Breast epithelium (tissue), 4 donors: Measurements from ENCODE around the gene GGT1. TPM values are rescaled to one million over a fixed set of nuclear protein-coding genes. Genes with fewer than 3 reads are reported as not detected.
A peak's percentile ranks its signal among the peaks of the same experiment; 100 is the strongest.
"Not testable (repeated sequence)": the region's sequence is repeated elsewhere in the genome, so short reads cannot be mapped to it uniquely, and the experiment has no call there.

Experiments
- DNase-seq, 2 donors: peaks; one replicate each; pipeline ENCODE4 v3.0.0-alpha.2; 2019; ENCODE audit warnings: low spot score in 2 of 2
- H3K27ac ChIP-seq, 2 donors: fragments of 200-600 bp; sonication (generic) in 1 of 2; one replicate each; pipeline ENCODE4 v1.5.1; 2016 to 2019; ENCODE audit warnings: mild to moderate bottlenecking in 1 of 2
- H3K27me3 ChIP-seq, 2 donors: fragments of 200-600 bp; sonication (generic) in 1 of 2; one replicate each; pipeline versions ENCODE4 v1.5.1 to v1.6.0; 2017 to 2019; ENCODE audit warnings: control low read depth in 1 of 2, mild to moderate bottlenecking in 1 of 2
- H3K36me3 ChIP-seq: fragments of 200-600 bp; one replicate; pipeline ENCODE4 v1.5.1; 2019
- H3K4me1 ChIP-seq, 2 donors: fragments of 200-600 bp; sonication (generic); one replicate each; pipeline ENCODE4 v1.5.1; 2016 to 2019; ENCODE audit warnings: control low read depth in 1 of 2
- H3K4me3 ChIP-seq, 3 donors: fragments of 200-600 bp; sonication (generic); 1 replicate in 2 of 3; 2 replicates in 1 of 3; pipeline ENCODE4 v1.5.1; 2016 to 2019; ENCODE audit warnings: mild to moderate bottlenecking in 3 of 3, moderate library complexity in 2 of 3
- H3K9me3 ChIP-seq, 2 donors: fragments of 200-600 bp; sonication (generic) in 1 of 2; one replicate each; pipeline ENCODE4 v1.5.1; 2016 to 2019; ENCODE audit warnings: control low read depth in 1 of 2
- POLR2A ChIP-seq: fragments of 450-650 bp; IDR thresholded peaks from one replicate; pipeline ENCODE4 v1.6.1; 2016; ENCODE audit warnings: antibody characterized with exemption, mild to moderate bottlenecking, moderate library complexity
- POLR2AphosphoS5 ChIP-seq, 3 donors: sonication (generic); formaldehyde crosslinking; IDR thresholded peaks; one replicate each; pipeline ENCODE4 v1.6.1; 2017; ENCODE audit warnings: antibody characterized with exemption in 3 of 3
- intact Hi-C: fragments of 100-400 bp; cut with DNase I; formaldehyde crosslinking; loops from one replicate; pipeline ENCODE4 v1.15.1; 2023; ENCODE audit warnings: low total_unique reads
- total RNA-seq, 3 donors: library from RNA; depleted of rRNA; stranded (reverse); fragments of >200 nt; gene quantifications; one replicate each; pipeline ENCODE4 v1.1.0, GENCODE V29; 2016
- TF ChIP-seq, protein P1 (sequence below), 3 donors: fragments of 450-650 bp; IDR thresholded peaks; one replicate each; pipeline ENCODE4 v1.5.1; 2016 to 2017; ENCODE audit warnings: antibody characterized with exemption in 3 of 3, mild to moderate bottlenecking in 3 of 3, moderate library complexity in 3 of 3

Gene GGT1
- 1 to 10 TPM; 3.4 to 8.5 (median 4.6) TPM for total RNA-seq

DNA sequence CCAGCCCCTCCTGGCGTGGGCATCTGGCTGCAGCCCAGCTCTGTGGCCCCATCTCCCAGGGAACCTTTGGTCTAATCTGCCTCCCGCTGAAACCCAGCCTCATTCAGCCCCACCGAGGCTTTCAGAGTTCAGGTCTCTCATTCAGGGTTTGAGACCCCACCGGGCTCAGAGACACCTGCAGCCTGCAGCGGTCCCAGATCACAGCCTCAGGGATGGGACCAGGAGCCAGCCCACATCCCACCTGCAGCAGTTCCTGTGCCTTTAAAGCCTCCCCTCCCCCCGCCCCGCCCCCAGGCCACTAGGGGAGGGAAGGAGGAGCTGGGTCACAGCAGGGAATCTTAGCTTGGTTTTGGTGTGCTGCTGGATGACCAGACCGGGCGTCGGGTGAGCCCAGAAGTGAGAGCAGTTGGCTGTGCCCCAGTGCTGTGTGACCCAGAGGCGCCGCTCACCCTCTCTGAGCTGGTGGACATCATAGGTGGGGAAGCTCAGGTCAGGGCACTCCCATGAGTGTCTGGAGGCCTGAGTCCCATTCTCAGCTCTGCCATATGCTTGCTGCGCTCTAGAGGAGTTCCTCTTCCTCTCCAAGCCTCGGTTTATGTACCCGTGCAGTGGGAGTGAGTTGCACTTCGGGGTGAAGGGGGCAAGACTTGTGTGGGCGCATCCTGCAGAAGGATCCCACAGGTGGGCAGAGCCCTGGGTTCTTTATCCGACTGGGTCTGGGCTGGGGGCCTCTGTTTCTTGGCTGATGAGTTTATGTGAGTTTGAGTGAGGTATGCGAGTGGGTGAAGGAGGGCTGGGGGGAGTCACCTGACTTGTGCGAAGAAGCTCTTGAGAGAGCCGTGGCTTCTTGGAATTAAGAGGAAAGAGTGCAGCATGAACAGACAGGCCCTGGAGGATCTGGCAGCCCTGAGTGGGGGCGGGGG is at the start of gene GGT1:
Gene GGT1 (plus strand): TSS at position 347 of the 923 bp plus-strand sequence. CDS start 7,889 bp downstream, outside the sequence.
- H3K9me3 ChIP-seq, H3K4me1 ChIP-seq, DNase-seq, H3K27me3 ChIP-seq, H3K36me3 ChIP-seq, intact Hi-C loops: not testable (repeated sequence)
- Histone ChIP-seq H3K27ac (peak within 1 kb of the TSS; percentile 59 to 60), H3K4me3 (peak within 1 kb of the TSS; percentile 1 to 41 (median 20))

DNA sequence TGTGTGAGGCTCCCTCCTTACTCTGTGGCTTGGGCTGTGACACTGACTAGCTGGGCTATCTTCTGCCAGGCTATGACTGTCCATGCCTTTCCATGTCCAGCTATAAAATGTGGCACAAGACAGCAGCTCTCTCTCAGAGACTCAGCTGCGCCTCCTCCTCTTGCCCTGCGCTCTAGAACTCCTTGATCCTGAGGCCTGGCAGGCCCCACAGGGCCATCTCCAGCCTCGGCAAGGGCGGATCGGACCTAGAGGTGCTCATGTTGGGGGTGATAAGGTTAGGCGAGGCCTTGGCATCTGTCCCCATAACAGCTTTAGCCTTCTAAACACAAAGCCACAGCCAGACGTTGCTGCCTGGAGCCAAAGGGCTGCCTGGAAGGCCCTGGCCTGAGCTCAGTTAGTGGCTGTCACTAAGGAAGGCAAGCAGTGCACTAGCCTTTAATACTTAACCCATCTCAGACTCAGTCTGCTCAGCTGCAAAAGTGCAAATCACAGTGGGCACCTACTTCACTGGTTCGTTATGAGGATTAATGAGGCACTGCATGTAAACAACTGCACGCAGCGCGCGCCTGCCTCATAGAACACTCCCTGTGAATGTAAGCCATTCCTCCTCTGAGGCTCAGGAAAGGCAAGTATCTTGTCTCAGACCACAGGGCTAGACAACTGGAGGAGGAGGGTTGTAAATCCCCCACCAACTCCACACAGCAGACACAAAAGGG is 49.2 kb upstream of the GGT1 start:
- peak overlapping the region; percentile 99 to 100 for H3K27ac ChIP-seq
- no peak for DNase-seq
- no peaks in the 10 kb centered on the region for H3K36me3 ChIP-seq

DNA sequence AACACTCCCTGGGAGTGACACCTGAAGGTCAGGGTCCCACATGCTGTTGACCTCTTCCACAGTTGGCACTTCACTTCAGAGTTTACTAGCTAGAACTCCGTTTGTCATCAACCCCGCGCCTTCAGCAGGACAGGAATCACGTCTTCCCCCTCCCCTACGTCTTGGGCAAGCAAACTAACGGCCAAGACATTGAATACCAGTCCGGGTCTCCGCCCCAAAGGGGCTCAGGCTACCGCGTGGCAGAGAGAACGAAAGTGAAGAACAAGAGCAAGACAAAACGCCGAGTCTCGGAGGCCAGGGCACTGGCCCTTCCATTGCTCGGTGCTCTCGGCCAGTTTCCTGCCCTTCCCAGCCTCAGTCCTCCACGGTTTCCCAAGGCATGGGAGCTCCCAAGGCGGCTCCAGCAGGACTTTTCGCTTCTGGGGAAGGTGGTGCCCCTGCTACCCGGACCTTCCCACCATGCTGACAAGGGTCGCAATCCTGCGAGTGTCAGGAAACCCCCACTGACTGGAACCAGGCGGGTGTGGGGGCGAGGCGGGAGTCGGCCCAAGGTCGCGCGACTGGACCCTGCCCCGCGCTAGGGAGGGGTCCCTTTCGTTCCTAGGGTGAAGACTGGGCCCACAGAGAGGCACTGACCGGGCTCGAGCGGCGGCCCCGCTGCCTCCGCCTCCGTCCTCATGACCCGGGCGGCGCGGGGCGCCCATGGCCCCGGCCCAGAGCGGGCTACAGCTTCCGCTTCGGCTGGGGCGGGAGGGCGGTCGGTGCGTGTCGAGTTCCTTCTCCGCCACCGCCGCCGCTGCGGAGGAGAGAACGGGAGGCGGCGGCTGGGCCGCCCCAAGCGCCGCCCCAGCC is 48.5 kb upstream of the GGT1 start, which contains the start of gene GUCD1:
Gene GUCD1 (minus strand): TSS at position 826 of the 852 bp plus-strand sequence. CDS start 147 bp downstream, at position 679.
- H3K36me3 ChIP-seq, result no peaks in the 10 kb centered on the region
- intact Hi-C loops, result no loop called here
- peak within 1 kb of the TSS; percentile 99 to 100 for H3K27ac ChIP-seq
- H3K4me3 ChIP-seq, result peak within 1 kb of the TSS; percentile 77 to 99 (median 82)
- no peaks in the 10 kb centered on the region for H3K9me3 ChIP-seq
- no peak for DNase-seq
- peaks cover 0 to 21% of the 10 kb centered on the region in 2 donors for H3K4me1 ChIP-seq
- TF ChIP-seq POLR2A (peak; percentile 50), POLR2AphosphoS5 (IDR thresholded peaks at IDR 0.05) (peak; percentile 37 to 69 (median 62))
- TF ChIP-seq, protein P1, sequence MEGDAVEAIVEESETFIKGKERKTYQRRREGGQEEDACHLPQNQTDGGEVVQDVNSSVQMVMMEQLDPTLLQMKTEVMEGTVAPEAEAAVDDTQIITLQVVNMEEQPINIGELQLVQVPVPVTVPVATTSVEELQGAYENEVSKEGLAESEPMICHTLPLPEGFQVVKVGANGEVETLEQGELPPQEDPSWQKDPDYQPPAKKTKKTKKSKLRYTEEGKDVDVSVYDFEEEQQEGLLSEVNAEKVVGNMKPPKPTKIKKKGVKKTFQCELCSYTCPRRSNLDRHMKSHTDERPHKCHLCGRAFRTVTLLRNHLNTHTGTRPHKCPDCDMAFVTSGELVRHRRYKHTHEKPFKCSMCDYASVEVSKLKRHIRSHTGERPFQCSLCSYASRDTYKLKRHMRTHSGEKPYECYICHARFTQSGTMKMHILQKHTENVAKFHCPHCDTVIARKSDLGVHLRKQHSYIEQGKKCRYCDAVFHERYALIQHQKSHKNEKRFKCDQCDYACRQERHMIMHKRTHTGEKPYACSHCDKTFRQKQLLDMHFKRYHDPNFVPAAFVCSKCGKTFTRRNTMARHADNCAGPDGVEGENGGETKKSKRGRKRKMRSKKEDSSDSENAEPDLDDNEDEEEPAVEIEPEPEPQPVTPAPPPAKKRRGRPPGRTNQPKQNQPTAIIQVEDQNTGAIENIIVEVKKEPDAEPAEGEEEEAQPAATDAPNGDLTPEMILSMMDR (IDR thresholded peaks at IDR 0.05), result no peak
- H3K27me3 ChIP-seq, result no peaks in the 10 kb centered on the region

More for the DNA sequence above, 49.2 kb upstream of the GGT1 start:
- peaks cover 0 to 21% of the 10 kb centered on the region in 2 donors for H3K4me1 ChIP-seq
- no peak for TF ChIP-seq POLR2AphosphoS5 (IDR thresholded peaks at IDR 0.05)
- no peak for TF ChIP-seq POLR2A
- TF ChIP-seq, protein P1 (IDR thresholded peaks at IDR 0.05), result no peak
- no peaks in the 10 kb centered on the region for H3K27me3 ChIP-seq
- peak overlapping the region; percentile 77 to 99 (median 82) for H3K4me3 ChIP-seq
- no peaks in the 10 kb centered on the region for H3K9me3 ChIP-seq
- intact Hi-C loops, result no loop called here

DNA sequence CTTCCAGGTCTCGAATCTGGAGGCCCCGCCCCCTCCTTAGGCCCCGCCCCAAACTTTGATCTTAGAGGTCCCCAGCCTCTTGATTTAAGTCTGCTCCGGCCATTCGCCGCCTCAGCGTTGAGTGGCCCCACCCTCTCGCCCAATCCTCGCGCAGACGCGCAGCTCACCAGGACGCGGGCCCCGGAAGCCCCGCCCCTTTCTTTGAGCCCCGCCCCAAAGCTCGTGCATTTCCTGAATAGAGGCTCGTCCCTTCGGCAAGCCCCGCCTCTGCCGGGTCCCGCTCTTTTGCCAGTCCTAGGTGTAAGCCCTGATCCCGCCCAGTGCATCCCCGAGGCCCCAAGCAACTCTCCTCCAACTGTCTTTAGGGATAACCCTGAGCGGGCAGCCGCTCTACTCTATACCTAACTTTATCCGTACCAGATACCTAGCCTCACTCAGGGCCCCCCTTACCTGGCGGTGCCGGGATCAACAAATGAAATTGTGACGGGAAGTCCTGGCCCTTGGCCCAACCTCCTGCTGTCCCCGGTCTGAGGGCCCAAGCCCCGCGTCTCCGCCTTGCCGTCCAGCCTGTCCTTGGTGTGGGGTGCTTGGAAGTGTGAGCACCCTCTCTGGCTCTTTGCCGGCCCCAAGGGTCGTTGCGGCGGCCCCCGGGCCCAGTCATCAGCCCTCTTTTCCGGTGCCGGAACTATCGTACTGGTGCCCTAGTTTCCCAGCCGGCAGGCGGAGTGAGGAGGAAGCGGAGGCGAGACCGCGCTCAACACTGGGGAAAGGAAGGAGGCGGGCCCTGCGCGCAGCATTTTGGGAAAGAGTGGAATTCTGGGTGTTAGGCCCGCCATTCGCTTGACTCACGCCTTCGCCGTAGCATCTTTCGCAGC is 47.6 kb upstream of the GGT1 start, which contains the start of gene SNRPD3:
Gene SNRPD3 (plus strand): TSS at position 835 of the 875 bp plus-strand sequence. CDS start 1,676 bp downstream, outside the sequence.
- peak within 1 kb of the TSS; percentile 77 to 99 (median 82) for H3K4me3 ChIP-seq
- intact Hi-C loops, result no loop called here
- no peaks in the 10 kb centered on the region for H3K36me3 ChIP-seq
- DNase-seq, result peak; percentile 100
- H3K4me1 ChIP-seq, result peaks cover 0 to 21% of the 10 kb centered on the region in 2 donors
- TF ChIP-seq POLR2A (peak; percentile 13), POLR2AphosphoS5 (IDR thresholded peaks at IDR 0.05) (peak; percentile 86 to 92 (median 91))
- TF ChIP-seq, protein P1 (IDR thresholded peaks at IDR 0.05), result peak; percentile 43 to 68 (median 46)
- no peaks in the 10 kb centered on the region for H3K27me3 ChIP-seq
- peak within 1 kb of the TSS; percentile 99 to 100 for H3K27ac ChIP-seq
- no peaks in the 10 kb centered on the region for H3K9me3 ChIP-seq
